HG02981 (cell line): ENCODE data around the gene TWSG1.
"Not testable (repeated sequence)": the region's sequence is repeated elsewhere in the genome, so short reads cannot be mapped to it uniquely, and the experiment has no call there.

Experiments used
- ATAC-seq: cut with Tn5 transposase; IDR thresholded peaks from one replicate; pipeline ENCODE4 v1.9.1; 2021; ENCODE audit warnings: mild to moderate bottlenecking, moderate library complexity; ENCODE audit not compliant: unreplicated experiment

The TWSG1 gene

DNA sequence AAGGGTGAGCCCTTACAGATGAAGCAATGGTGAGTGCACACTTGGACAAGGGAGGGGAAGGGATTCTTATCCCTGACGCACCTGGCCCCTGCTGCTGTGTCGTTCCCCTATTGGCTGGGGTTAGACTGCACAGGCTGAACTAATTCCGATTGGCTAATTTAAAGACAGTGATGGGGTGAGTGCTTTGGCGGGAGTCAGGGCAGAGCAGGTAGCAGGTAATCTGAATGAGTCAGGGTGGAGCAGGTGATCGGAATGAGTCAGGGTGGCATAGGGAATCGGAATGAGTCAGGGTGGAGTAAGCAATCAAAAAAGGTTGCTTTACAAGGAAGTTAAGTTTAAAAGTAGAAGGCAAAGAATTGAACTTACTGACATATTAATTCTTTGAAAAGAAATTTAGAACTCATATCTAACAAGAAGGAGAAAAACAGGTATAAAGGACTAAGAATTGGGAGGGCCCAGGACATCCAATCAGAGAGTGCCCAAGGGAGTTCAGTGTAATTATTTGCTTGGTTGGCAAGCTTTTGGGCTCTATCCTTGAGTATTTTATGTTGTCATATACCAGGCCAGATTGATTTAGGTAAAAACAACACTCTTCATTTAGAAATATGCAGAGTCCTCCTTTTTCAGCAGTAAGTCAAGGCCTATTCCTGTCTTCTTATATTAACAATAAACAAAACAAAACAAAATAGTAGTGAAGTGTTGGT is 88.4 kb downstream of the TWSG1 start:
- ATAC-seq, result no peak

- ATAC-seq, result not testable (repeated sequence)
Observed at GRCh38 chr18:9423648-9424047, 89.1 kb downstream of the TWSG1 start.

DNA sequence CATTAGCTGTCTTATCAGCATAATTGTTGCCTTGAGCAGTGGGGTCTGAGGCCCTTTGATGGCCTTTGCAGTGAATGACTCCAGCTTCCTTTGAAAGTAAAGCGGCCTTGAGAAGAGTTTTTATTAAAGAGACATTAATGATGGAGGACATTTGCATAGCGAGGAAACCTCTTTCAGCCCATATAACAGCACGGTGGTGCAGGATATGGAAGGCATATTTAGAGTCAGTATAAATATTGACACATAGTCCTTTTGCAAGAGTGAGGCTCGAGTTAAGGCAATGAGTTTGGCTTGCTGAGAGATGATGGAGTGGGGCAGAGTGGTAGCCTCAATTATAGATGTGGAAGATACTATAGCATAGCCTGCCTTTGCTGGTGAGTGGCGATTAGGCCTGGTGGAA is 89.7 kb downstream of the TWSG1 start:
- ATAC-seq, result not testable (repeated sequence)

DNA sequence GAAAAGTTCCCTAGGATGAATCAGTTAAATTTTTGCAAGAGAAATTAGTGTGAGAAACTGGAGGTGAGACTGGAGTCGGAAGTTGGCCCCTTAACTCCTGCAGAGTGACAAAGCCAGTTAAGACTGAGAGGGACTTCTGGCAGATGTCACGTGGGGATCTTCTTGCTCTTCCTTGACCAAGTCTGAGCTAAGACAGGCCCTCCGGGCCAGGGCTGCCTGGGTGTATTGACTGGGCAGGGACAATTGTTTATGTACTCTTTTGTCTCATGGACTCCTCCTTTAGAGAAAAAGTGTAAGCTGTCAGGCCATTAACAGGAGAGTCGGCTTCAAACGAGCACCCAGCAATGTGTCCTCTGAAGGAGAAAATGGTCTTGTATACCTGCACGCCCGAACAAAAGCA is 92.2 kb downstream of the TWSG1 start:
- ATAC-seq, result no peak

DNA sequence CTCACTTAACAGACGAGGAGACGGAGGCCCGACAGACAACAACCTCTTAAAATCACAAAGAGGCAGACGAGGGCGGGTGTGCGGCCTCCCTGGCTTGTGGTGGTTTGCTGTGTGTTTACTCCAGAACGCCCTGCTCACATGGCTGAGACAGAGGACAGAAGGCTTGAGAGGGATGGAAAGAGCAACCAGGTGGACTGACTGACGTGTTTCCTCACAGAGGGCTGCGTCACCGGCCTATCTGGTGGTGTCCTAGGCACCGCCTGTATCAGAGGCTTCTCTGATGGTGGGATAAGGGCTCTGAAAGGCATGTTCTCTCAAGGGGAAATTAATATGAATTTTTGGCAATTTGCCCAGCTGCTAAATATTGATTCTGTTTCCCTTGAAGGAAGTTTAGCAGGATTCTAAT is 93.7 kb downstream of the TWSG1 start:
- no peak for ATAC-seq

- no peak for ATAC-seq
Observed at GRCh38 chr18:9428862-9429661, 94.5 kb downstream of the TWSG1 start.

DNA sequence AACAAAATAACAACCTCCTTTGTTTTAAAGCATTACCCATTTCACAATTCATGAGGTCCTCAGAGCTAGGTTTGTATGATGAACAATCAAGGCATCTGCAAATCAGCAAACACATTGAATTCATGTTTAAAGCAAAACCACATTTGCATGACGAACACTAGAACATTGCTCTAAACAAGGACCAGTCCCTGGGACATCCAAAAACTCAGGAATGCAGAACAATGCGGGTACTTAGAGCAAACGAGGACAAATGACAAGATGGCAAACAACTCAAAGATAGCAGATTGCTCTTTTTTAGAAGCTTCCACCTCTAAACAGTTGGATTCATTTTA is 95.1 kb downstream of the TWSG1 start:
- ATAC-seq, result no peak

DNA sequence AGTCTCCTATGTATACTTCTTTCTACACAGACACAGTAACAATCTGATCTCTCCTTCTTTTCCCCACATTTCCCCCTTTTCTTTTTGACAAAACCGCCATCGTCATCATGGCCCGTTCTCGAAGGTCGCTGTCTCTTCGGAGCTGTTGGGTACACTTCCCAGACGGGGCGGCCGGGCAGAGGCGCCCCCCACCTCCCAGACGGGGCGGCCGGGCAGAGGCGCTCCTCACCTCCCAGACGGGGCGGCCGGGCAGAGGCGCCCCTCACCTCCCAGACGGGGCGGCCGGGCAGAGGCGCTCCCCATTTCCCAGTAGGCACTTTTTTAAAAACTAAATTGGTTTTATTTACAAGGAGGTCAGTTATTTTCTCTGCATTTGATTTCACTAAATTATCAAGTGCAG is 95.7 kb downstream of the TWSG1 start:
- ATAC-seq, result not testable (repeated sequence)

- ATAC-seq, result no peak
Observed at GRCh38 chr18:9431296-9431695, 96.7 kb downstream of the TWSG1 start.

- not testable (repeated sequence) for ATAC-seq
Observed at GRCh38 chr18:9433122-9433521, 98.5 kb downstream of the TWSG1 start.

GRCh38 chr18:9433671-9434121 is 99.1 kb downstream of the TWSG1 start:
- ATAC-seq, result no peak

DNA sequence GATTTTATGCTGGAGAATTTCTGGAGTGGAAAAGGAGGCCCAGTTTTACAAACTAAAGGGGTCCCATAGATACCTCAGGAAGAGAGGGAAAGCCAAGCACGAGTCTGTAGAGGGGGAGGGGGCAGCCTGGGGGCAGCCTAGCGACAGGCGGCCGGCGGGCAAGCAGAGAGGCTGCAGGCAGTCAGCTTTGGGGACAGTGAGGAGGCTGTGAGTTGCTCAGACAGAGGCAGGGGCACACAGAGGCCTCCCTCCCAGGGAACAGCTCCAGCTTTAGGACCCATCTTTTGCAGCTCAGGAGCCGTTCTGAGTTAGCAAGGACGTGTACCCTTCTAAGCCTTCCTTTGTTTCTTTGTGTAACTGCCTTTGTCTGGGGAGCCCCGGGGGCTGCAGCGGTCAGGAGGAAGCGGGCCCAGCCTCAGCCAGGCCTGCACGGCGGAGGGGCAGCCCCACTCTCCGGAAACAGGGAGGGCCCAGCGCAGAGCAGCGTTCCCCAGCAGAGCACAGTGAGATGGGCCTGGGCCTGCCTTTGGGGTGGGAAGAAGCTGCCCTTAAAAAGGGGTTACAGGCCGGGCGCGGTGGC is 99.6 kb downstream of the TWSG1 start:
- no peak for ATAC-seq

- ATAC-seq, result no peak
Observed at GRCh38 chr18:9435041-9435440, 100.5 kb downstream of the TWSG1 start.

- ATAC-seq, result no peak
Observed at GRCh38 chr18:9436206-9436929, 101.8 kb downstream of the TWSG1 start.

GRCh38 chr18:9437021-9437437 is 102.5 kb downstream of the TWSG1 start:
- ATAC-seq, result no peak

DNA sequence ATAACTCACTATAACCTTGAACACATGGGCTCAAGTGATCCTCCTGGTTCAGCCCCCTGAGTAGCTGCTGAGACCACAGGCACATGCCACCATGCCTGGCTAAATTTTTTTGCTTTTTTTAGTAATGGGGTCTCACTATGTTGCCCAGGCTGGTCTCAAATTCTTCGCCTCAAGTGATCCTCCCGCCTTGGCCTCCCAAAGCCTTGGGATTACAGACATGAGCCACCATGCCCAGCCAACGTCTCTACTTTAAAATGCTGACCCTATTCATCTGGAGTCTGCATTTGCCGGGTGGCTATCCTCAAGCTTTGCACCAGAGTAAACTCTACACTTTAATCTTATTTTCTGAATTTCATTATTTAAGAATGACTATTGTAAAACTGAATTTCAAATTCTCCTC is 103.1 kb downstream of the TWSG1 start:
- ATAC-seq, result no peak

DNA sequence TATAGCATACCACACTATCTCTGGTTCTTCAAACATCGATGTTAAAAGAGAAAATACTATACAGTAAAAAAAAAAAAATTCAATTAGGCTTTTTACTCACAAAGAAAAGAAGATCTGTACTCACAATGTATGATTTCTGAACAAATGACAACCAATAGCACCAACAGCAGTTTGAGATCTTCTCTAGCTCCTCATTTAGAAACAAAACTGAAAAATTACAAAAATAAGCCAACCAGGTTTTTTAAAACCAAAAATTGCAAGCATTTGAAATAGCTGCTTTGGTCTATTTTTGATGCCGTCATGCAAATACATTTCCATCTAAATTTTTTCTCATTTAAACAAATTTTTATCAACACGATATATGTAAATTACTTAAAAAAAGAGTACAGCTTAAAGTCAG is 106.5 kb downstream of the TWSG1 start:
- ATAC-seq, result no peak

DNA sequence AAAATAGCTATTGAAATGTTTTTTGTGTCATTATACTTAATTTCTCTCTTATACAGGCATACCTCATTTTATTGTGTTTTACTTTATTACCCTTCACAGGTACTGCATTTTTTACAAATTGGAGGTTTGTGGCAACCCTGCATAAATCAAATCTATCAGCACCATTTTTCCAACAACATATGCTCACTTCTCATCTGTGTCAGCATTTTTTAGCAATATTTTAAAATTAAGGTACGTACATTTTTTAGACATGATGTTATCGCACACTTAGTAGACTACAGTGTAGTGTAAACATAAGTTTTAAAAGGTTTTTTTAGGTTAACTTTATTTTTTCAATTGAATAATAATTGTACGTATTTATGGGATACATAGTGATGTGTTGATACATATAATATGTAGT is 110.0 kb downstream of the TWSG1 start:
- ATAC-seq, result no peak

- no peak for ATAC-seq
Observed at GRCh38 chr18:9446839-9447238, 112.3 kb downstream of the TWSG1 start.

GRCh38 chr18:9447334-9447733 is 112.8 kb downstream of the TWSG1 start:
- no peak for ATAC-seq
